ENCODE data around the gene HIVEP3.

The HIVEP3 gene

DNA sequence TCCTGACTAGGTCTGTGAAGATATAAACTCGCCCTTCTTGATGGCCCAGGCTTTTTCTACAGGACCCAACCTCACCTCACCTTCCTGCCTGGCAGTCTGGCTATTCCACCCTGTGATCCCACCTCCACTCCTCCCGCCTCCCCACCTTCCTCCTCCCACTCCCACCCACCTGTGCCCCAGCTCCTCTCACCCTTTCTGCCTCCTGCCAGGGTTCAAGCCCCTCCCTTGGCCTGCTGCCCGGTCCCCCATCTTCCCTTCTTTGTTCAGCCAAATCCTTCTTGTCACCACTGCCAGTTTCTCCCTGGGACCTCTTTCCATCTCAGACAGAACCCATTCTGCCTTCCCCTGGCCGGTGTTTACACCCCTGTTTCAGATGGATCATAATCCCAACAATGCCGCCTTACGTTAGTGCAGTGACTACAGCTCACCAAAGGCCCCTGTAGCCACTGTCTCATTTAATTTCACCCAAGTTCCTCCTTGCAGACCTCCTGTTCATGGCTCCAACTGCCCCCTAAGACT, 306.7 kb downstream of the HIVEP3 start:
- DNase-seq (ENCODE audit: low spot score), result no peak

- no peak for DNase-seq (ENCODE audit: low spot score)
Measured at GRCh38 chr1:41611068-41611931, 307.4 kb downstream of the HIVEP3 start.

GRCh38 chr1:41610361-41610760, 308.4 kb downstream of the HIVEP3 start:
- no peak for DNase-seq (ENCODE audit: low spot score)

DNA sequence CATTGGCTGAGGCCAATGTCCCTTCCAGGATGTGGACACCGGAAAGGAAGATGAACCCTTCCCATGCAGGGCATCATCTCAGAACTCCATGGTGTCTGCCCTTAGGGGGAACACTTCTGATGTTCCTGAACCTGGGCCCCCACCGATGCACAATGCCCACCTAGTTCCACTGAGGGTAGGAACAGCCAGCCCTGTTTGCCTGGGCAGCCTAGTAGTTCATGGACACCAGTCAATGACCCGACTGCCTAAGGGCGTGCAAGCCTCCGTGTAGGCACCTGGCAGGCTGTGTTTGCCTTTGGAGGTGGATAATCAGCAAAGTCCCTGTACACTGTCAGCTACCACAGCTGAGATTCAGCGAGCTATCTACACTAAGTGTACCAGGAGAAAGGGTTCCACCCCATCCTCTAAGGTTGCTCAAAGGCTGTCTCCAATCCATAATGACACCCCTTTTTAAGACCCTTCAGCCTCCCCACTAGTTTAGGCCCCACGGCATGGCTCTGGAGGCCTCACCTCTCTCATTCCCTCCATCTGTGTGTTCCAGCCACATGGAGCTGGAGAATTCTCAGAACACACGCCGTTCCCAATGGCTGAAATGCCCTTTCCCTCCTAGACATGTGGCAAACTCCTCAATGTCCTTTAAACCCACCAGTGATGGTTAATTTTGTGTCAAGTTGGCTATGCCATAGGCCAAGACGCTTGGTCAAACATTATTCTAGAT, 309.4 kb downstream of the HIVEP3 start:
- DNase-seq (ENCODE audit: low spot score), result no peak

DNA sequence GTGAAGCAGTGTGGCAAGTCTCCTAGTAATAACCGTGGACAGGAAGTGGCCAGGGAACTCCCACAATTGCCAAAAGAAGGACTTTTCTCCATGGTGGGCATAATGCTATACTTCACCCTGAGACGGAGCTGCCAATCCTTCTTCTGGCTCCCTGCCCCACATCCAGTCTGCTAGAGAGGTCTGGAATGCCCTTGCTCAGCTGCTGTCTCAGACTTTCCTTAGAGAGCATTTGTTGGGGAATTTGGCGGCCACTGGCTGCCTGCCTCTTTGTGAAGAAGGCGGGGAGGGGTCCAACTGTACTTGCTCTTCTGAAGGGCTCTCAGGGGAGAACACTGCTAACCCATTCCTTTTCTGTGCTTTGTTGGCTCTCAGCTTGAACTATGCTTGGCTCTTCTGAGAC, 310.5 kb downstream of the HIVEP3 start:
- no peak for DNase-seq (ENCODE audit: low spot score)

DNA sequence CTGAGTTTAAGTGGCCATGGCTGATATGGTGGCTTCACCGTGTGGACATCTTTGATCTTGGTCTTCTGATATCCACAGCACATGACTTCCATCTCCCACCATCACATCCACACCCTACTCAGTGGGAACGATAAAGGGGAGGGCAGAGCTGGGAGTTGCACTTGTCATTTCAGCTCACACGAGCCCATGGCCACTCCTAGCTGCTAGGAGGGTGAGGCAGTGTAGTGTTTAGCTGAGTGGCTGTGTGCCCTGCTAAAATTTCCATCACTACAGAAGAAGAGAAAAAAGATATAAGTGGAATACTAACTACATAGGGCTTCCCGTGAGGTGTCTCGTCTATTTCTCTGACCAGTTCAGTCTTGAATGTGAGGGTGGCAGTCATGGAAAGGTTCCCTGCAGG, 310.9 kb downstream of the HIVEP3 start:
- no peak for DNase-seq (ENCODE audit: low spot score)

- DNase-seq (ENCODE audit: low spot score), result no peak
Measured at GRCh38 chr1:41599912-41600311, 318.8 kb downstream of the HIVEP3 start.

DNA sequence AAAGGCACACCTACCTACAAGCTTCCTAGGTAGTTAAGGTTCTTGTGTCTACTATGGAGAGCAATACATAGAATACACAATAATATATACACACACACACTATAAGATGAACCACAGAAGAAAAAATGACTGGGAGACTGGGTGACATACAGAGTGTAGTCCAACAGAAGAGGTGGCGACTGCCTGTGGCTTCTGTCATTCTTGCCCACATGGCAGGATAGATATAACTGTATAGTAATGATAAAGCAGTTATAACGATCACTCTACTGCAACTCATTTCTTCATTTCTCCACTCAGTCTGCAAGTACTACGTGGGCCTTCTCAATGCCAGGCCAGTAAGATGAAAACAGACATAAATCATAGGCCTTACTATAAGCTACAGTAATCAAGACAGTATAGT, 320.4 kb downstream of the HIVEP3 start:
- no peak for DNase-seq (ENCODE audit: low spot score)

DNA sequence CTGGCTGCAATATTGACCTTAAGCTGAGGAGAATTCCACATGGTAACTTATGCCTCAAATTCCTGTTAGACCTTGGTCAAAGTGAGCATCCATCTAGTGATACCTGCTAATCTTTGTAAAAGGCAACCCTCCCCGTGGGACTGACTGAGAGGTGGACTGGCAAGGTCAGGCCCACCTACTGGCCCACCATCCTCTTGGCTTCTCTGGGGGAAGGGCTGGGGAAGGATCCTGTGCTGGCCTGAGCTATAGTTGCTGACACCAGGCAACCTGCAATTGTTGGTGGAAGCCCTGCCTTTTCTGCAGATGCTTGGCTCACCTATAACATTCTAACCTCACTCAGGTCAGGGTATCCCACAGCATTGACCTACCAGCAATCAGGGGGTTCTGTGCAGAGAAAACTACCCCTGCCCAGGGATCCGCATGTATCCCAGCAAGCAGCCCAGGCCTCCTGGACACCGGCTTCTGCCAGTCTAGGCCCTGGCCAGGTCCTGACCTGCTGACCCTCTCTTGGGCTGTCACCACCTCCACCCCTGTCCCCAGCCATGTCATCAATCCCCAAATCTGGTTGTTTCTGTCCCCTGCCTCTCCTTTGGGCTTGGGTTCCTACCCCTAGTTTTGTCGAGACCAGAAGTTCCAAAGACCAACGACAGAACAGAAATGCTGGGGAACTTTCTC, 326.1 kb downstream of the HIVEP3 start:
- no peak for DNase-seq (ENCODE audit: low spot score)

GRCh38 chr1:41591891-41592290, 326.8 kb downstream of the HIVEP3 start:
- DNase-seq (ENCODE audit: low spot score), result no peak

DNA sequence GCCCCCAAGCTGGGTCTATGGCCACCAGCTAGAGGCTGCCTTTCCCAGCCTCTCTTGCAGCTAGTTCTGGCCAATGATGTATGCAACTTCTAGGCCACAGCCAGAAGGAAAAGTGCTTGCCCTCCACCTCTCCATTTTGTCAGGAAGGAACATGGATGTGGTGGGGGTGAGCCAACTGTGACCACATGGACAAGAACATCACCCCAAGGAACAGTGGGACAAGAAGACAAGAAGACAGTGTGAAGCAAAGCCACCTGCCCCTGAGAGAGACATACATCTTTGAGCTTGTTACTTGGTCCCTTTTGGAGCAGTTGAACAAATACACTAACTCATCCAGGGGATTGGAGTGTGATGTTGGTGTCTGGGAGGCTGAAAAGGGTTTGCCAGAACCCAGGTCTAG, 328.4 kb downstream of the HIVEP3 start:
- no peak for DNase-seq (ENCODE audit: low spot score)

- no peak for DNase-seq (ENCODE audit: low spot score)
Measured at GRCh38 chr1:41589395-41589794, 329.3 kb downstream of the HIVEP3 start.

GRCh38 chr1:41588334-41588875, 330.3 kb downstream of the HIVEP3 start:
- no peak for DNase-seq (ENCODE audit: low spot score)

DNA sequence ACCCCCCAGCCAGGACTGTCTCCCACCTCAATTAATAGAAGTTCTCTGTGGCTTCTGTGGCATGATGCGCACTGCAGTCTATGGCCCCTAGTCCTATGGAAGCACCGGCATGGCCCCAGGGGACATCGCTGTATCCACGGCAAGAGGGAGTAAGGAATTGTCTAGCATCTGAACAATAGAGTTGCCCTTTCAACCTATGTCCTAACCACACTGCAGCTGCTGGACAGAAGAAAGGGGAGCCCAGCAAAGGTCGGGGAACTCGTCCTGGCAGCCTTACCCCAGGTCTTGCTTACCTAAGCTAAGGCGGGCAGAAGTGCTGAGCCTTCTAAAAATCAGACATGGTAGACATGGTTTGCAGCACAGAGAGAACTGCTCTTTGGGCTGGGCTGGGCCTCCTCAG, 330.9 kb downstream of the HIVEP3 start:
- no peak for DNase-seq (ENCODE audit: low spot score)

- DNase-seq (ENCODE audit: low spot score), result no peak
Measured at GRCh38 chr1:41586230-41586629, 332.5 kb downstream of the HIVEP3 start.

- no peak for DNase-seq (ENCODE audit: low spot score)
Measured at GRCh38 chr1:41583658-41584547, 334.8 kb downstream of the HIVEP3 start.

DNA sequence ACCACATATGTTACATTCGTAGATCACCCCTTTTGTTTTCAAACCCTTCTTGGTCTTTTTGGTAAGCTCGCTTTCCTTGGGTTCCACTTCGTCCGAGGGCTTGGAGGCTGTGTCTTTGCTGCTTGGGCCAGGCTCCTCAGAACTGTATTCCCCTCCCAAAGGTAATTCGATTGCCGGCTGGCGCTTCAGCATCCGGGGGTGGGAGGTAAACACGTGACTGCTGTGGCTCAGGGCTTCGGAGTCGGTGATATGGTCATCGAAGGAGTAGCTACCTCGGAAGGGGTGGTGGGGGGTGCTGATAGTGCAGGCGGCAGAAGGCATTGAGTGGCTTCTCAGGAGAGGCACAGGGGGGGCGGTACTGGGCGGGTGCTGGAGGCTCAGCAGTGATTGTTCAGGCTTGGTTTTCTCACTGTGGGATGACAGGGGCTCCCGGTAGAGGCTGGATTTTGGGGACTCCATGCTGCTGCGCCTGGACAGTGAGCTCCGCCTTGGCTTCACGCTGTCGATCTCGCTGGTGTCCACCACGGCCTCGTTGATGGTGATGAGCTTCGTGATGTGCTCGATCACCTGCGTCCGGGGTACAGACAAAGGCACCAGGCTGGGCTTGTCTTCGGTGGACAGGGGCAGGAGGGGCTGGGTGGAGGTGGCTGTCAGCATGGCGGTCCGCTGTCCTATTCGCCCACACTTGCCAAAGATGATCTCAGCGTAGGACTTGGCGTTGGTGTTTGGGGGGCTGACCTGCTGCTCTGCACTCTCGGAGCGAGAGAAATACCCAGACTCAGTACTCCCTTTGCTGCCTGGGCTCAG, 335.7 kb downstream of the HIVEP3 start:
- DNase-seq (ENCODE audit: low spot score), result no peak

GRCh38 chr1:41582351-41582750, 336.4 kb downstream of the HIVEP3 start:
- no peak for DNase-seq (ENCODE audit: low spot score)

DNA sequence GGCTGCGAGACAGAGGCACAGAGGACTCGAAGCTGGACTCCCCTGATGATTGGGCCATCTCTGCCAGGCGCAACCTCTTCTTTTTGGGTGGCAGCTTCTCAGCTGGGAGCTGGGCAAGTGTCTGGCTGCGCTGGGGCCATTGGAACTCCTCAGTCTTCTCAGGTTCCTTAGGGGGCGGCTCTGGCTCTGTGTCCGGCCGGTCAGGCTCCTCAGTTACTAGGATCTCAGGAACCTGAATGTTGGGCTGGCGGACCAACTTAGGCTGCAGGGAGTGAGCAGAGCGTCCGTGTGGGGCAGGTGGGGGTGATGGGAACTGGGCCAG, 336.8 kb downstream of the HIVEP3 start:
- DNase-seq (ENCODE audit: low spot score), result no peak

DNA sequence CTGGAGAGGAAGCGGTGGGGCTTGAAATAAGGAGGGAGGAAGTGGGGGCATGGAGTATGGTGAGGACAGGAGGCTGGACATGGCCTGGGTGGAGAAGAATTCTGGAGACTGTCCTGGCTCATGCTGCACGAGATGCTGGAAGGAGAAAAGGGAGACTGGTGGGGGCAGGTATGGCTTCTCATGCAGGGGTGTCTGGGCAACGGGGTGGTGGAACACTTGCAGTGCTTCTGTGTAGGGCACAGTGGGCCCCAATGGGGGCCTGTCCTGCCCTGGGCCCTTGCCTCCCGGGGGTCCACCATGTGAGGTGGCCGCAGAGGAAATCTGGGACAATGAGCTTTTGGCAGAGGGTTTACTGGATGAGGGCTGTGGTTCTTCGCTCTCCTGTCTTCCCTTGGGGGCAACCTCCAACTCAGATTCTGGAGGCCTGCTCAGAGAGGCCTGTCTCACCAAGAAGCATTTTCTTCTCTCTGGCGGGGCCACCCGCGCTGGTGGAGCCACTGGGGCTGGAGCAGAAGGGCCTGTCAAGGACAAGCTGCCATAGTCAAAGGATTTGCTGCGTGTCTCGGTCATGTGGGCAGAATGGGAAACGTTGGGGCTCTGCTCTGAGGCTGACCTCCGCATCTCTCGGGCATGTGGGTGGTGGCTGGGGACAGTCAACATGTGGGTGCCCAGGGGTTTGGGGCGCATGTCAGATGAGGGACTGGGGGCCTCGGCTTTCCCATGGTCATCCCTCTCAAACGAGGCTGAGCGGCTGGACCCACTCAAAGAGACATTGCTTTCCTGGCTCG, 337.3 kb downstream of the HIVEP3 start:
- no peak for DNase-seq (ENCODE audit: low spot score)

Measured in activated CD4-positive, alpha-beta T cell treated with anti-CD3 and anti-CD28 coated beads, Interleukin-2, Interleukin-4, amounts not matched to agents 100 ng/mL and 50 ng/mL, durations not matched to agents 16 hours and 8 hours (primary cell).